NCI-H2171 treated with DMSO at 0.1 percent for 48 hours (cell line): ENCODE measurements around the gene SYNGR3.
"Not testable (repeated sequence)": the region's sequence is repeated elsewhere in the genome, so short reads cannot be mapped to it uniquely, and the experiment has no call there.

ENCODE experiments used
- DNase-seq: peaks from one replicate; lab custom pipeline; 2025; lab: John Stamatoyannopoulos, UW

SYNGR3 gene

GRCh38 chr16:1959269-1960039 lies 30.3 kb upstream of the SYNGR3 start, which contains the start of gene NDUFB10:
TSS of gene NDUFB10 (plus strand) at chr16:1959538. CDS start at chr16:1959625, 87 bp downstream.
- peak; percentile 78 for DNase-seq

GRCh38 chr16:1960665-1961630 lies 28.8 kb upstream of the SYNGR3 start:
- peak; percentile 92 for DNase-seq

- DNase-seq = peak; percentile 32
Measured at GRCh38 chr16:1961651-1962067, 28.1 kb upstream of the SYNGR3 start.

- DNase-seq = not testable (repeated sequence)
Measured at GRCh38 chr16:1962161-1963153, 27.3 kb upstream of the SYNGR3 start.

GRCh38 chr16:1963806-1964505 lies 25.8 kb upstream of the SYNGR3 start:
- peak; percentile 33 for DNase-seq

GRCh38 chr16:1964506-1965395 lies 25.0 kb upstream of the SYNGR3 start, which contains the start of gene RPS2:
TSS of gene RPS2 (minus strand) at chr16:1964826. CDS start at chr16:1964625, 201 bp downstream.
- peak; percentile 98 for DNase-seq

- DNase-seq = no peak
Measured at GRCh38 chr16:1965396-1966001, 24.3 kb upstream of the SYNGR3 start.

- no peak for DNase-seq
Measured at GRCh38 chr16:1966460-1966859, 23.3 kb upstream of the SYNGR3 start, which contains the start of gene RNF151. TSS of gene RNF151 (plus strand) at chr16:1966856. CDS start at chr16:1966882, 26 bp downstream.

GRCh38 chr16:1968146-1968953 lies 21.4 kb upstream of the SYNGR3 start:
- no peak for DNase-seq

- peak; percentile 92 for DNase-seq
Measured at GRCh38 chr16:1971796-1972489, 17.8 kb upstream of the SYNGR3 start, which contains the start of gene TBL3. TSS of gene TBL3 (plus strand) at chr16:1972053. CDS start at chr16:1972165, 112 bp downstream.

GRCh38 chr16:1972490-1972877 lies 17.3 kb upstream of the SYNGR3 start:
- no peak for DNase-seq

- DNase-seq = no peak
Measured at GRCh38 chr16:1973461-1974156, 16.2 kb upstream of the SYNGR3 start.

GRCh38 chr16:1974157-1975070 lies 15.4 kb upstream of the SYNGR3 start:
- no peak for DNase-seq

GRCh38 chr16:1975432-1976215 lies 14.1 kb upstream of the SYNGR3 start:
- no peak for DNase-seq

GRCh38 chr16:1976216-1976520 lies 13.6 kb upstream of the SYNGR3 start:
- DNase-seq = no peak
